Heart left ventricle (tissue), 16 donors: ENCODE data around the gene GRIPAP1. TPM values are rescaled to one million over a fixed set of nuclear protein-coding genes. Genes with fewer than 3 reads are reported as not detected.
A peak's percentile ranks its signal among the peaks of the same experiment; 100 is the strongest.

Experiments used
- ATAC-seq, 4 donors: fragments of 200-7000 bp; cut with Tn5 transposase; one replicate each; pipeline ENCODE4 v1.9.1; 2020 to 2022; ENCODE audit warnings: moderate library complexity in 4 of 4, mild to moderate bottlenecking in 3 of 4, moderate number of reproducible peaks in 1 of 4
- DNase-seq, 5 donors: peaks; one replicate each; pipeline ENCODE4 v3.0.0-alpha.2; 2020
- H3K27ac ChIP-seq, 12 donors: fragments of 200-600 bp; sonication (generic) in 4 of 12; one replicate each; pipeline versions ENCODE4 v1.5.0 to v1.8.0; 2016 to 2022; ENCODE audit warnings: mild to moderate bottlenecking in 2 of 12
- H3K27me3 ChIP-seq, 9 donors: fragments of 200-600 bp; sonication (generic) in 2 of 9; one replicate each; pipeline versions ENCODE4 v1.5.1 to v1.8.0; 2016 to 2022; ENCODE audit warnings: mild to moderate bottlenecking in 3 of 9
- H3K36me3 ChIP-seq, 9 donors: fragments of 200-600 bp; sonication (generic) in 2 of 9; one replicate each; pipeline versions ENCODE4 v1.5.0 to v1.8.0; 2018 to 2022; ENCODE audit warnings: mild to moderate bottlenecking in 2 of 9
- H3K4me1 ChIP-seq, 12 donors: fragments of 200-600 bp; sonication (generic) in 4 of 12; one replicate each; pipeline versions ENCODE4 v1.5.0 to v1.8.0; 2016 to 2022; ENCODE audit warnings: mild to moderate bottlenecking in 3 of 12
- H3K4me3 ChIP-seq, 12 donors: fragments of 200-600 bp; sonication (generic) in 4 of 12; one replicate each; pipeline versions ENCODE4 v1.5.0 to v1.8.0; 2017 to 2022; ENCODE audit warnings: mild to moderate bottlenecking in 9 of 12, moderate library complexity in 4 of 12
- H3K9me3 ChIP-seq, 12 donors: fragments of 200-600 bp; sonication (generic) in 4 of 12; one replicate each; pipeline versions ENCODE4 v1.5.0 to v1.8.0; 2016 to 2022; ENCODE audit warnings: mild to moderate bottlenecking in 1 of 12
- POLR2A ChIP-seq, 2 donors: fragments of 450-650 bp; IDR thresholded peaks; one replicate each; pipeline ENCODE4 v1.6.1; 2017; ENCODE audit warnings: antibody characterized with exemption in 2 of 2, mild to moderate bottlenecking in 2 of 2, moderate library complexity in 2 of 2
- WGBS, 4 donors: extraction: QIAGEN DNeasy Blood & Tissue Kit in 2 of 4; methylation state at CpG; one replicate each; pipeline versions ENCODE4 v1.1.5 to v1.1.7; 2013 to 2018; 5-methylcytosine and 5-hydroxymethylcytosine counted together
- intact Hi-C, 10 donors: fragments of 100-400 bp; cut with DNase I; formaldehyde crosslinking; loops; one replicate each; pipeline versions ENCODE4 v1.11.1 to v1.14.2; 2022
- polyA plus RNA-seq, 2 donors: library from polyadenylated mRNA; stranded (reverse); fragments of 200-250 nt; gene quantifications; one replicate each; pipeline ENCODE4 v1.2.3, GENCODE V29; 2013
- total RNA-seq, 9 donors: library from RNA; depleted of rRNA in 2 of 9; stranded (reverse); fragments of >200 nt in 2 of 9; fragmentation: NEBNext Ultra II Directional in 3 of 9; extraction: Animal tissue kit (Norgen Biotek cat#: 25700) in 3 of 9; gene quantifications; one replicate each; pipeline versions ENCODE4 v1.1.0 to v1.2.4, GENCODE V29; 2016 to 2023
- TF ChIP-seq, protein P1 (sequence below), 12 donors: fragments of 200-600 bp; sonication (generic) in 4 of 12; IDR thresholded peaks; one replicate each; pipeline versions ENCODE4 v1.5.0 to v1.8.0; 2018 to 2022; ENCODE audit warnings: antibody characterized with exemption in 12 of 12, mild to moderate bottlenecking in 5 of 12
- donor health status: ischemic (EF 13 %, LVEDD 7.1; RV severe dilation, severe dysfunction).
- donor health status: healthy with polysubstance abuse.
- donor health status: DM: no; HTN: yes; CAD: no.
- donor health status: DM: no; HTN: no; CAD: no.
- donor health status: ischemic (EF 25% LVEDD 6.9; RV normal size, moderate dysfunction).
- donor health status: ischemic (EF 25% LVEDD 5.7; RV mildly dilated, moderate dysfunction).
- donor health status: healthy.
- donor health status: DM: yes; HTN: yes; CAD: no.
- donor health status: ischemic (EF 35%, LVEDD 5.7; RV mildly dilated, moderate dysfunction).
- donor health status: nonischemic (EF 11% LVEDD 7.7; RV severe dilation, severe dysfunction).
- donor health status: DM: yes; HTN: yes; CAD: no.
- donor health status: PGD.
- donor health status: ischemic (EF 29% LVEDD 5.4; RV normal size, mild dysfunction).
- donor health status: nonischemic (EF 23%, LVEDD 6.1; RV moderate dilation, normal function).

GRIPAP1 gene
- total and polyA plus RNA-seq, 11 donors: 11.4 to 41.6 (median 19.4) TPM

DNA sequence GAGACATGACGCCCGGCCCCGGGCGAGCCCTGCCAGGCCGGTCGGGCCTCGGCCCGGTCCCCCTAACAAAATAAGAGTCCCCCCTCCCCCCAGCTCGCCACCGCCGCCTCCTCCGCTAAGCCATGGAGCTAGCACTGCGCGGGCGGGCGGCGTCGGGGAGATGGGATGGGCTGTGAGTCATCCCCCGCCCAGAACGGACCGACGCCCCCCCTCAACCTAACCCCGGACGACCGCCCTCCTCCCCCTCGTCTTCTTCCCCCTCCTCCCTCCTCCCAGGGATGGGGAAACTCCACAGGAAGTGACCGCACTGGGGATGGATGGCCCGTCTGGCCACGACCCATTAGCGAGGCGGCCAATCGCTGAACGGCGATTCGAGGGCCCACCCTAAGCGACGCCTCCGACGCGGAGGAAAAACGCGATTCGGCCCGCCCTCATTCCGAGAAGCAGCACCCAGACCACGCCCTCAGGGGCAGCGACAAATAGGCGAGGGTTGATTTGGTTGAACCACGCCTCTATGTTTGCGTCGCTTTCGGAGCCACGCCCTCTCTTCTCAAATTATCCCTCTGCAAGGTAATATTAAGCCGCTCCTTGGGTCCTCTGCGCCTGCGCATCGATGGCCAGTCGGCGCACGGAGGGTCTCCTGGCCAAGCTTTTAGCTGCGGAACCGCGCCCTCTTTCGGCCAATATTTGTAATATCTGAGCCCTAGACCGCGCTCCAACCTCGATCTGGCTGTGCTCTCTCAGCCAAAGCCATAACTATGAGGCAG, 41.3 kb upstream of the GRIPAP1 start, which contains the start of gene TFE3:
TFE3 (minus strand) TSS at position 138 of the 767 bp plus-strand sequence; CDS start at position 7, 131 bp downstream.
- H3K4me1 ChIP-seq: peaks cover 0 to 31% (median 13%) of the 10 kb centered on the region in 12 donors
- peak within 1 kb of the TSS; percentile 62 to 99 (median 85) for H3K4me3 ChIP-seq
- peaks cover 0 to 12% (median 9%) of the 10 kb centered on the region in 9 donors for H3K36me3 ChIP-seq
- TF ChIP-seq, protein P1, sequence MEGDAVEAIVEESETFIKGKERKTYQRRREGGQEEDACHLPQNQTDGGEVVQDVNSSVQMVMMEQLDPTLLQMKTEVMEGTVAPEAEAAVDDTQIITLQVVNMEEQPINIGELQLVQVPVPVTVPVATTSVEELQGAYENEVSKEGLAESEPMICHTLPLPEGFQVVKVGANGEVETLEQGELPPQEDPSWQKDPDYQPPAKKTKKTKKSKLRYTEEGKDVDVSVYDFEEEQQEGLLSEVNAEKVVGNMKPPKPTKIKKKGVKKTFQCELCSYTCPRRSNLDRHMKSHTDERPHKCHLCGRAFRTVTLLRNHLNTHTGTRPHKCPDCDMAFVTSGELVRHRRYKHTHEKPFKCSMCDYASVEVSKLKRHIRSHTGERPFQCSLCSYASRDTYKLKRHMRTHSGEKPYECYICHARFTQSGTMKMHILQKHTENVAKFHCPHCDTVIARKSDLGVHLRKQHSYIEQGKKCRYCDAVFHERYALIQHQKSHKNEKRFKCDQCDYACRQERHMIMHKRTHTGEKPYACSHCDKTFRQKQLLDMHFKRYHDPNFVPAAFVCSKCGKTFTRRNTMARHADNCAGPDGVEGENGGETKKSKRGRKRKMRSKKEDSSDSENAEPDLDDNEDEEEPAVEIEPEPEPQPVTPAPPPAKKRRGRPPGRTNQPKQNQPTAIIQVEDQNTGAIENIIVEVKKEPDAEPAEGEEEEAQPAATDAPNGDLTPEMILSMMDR (IDR thresholded peaks at IDR 0.05): peak; percentile 47 to 72 (median 62)
- TF ChIP-seq POLR2A (IDR thresholded peaks at IDR 0.05): peak; percentile 19 to 69
- ATAC-seq (peak; percentile 90 to 96 (median 96)), DNase-seq (peak; percentile 96 to 99 (median 97))
- WGBS, 4 donors: 0 to 53% (median 21%) methylated on average over 37 to 67 of the region's 67 CpGs
- intact Hi-C loops: loop anchor here in 6 of 10 donors (1.0 to 10.0 kb wide), 7 partner anchors 41 to 126 kb away; partner anchors contain the start of genes GRIPAP1 (in 4 of the 6), OTUD5 (in 4 of the 6) and PIM2 (in 1 of the 6)
- no peaks in the 10 kb centered on the region for H3K27me3 ChIP-seq
- peaks cover 0 to 8% (median 0%) of the 10 kb centered on the region in 12 donors for H3K9me3 ChIP-seq
- peak within 1 kb of the TSS; percentile 89 to 99 (median 96) for H3K27ac ChIP-seq

GRCh38 chrX:49042581-49043219, 40.6 kb upstream of the GRIPAP1 start:
- peak overlapping the region; percentile 89 to 99 (median 96) for H3K27ac ChIP-seq
- H3K4me3 ChIP-seq: peak overlapping the region; percentile 62 to 99 (median 85)
- H3K36me3 ChIP-seq: peaks cover 0 to 19% (median 16%) of the 10 kb centered on the region in 9 donors
- peaks cover 0 to 8% (median 0%) of the 10 kb centered on the region in 12 donors for H3K9me3 ChIP-seq
- intact Hi-C loops: loop anchor here in 6 of 10 donors (1.0 to 10.0 kb wide), 8 partner anchors 40 to 125 kb away; partner anchors contain the start of genes GRIPAP1 (in 4 of the 6), OTUD5 (in 4 of the 6) and PIM2 (in 1 of the 6)
- ATAC-seq (peak in 1 of 4 donors; percentile 1), DNase-seq (peak in 3 of 5 donors; percentile 18 to 32 (median 23))
- peaks cover 0 to 31% (median 13%) of the 10 kb centered on the region in 12 donors for H3K4me1 ChIP-seq
- WGBS, 4 donors: 1 to 54% (median 15%) methylated on average over 14 to 29 of the region's 29 CpGs
- H3K27me3 ChIP-seq: no peaks in the 10 kb centered on the region
- no peak for TF ChIP-seq POLR2A (IDR thresholded peaks at IDR 0.05)
- TF ChIP-seq, protein P1 (IDR thresholded peaks at IDR 0.05): no peak

DNA sequence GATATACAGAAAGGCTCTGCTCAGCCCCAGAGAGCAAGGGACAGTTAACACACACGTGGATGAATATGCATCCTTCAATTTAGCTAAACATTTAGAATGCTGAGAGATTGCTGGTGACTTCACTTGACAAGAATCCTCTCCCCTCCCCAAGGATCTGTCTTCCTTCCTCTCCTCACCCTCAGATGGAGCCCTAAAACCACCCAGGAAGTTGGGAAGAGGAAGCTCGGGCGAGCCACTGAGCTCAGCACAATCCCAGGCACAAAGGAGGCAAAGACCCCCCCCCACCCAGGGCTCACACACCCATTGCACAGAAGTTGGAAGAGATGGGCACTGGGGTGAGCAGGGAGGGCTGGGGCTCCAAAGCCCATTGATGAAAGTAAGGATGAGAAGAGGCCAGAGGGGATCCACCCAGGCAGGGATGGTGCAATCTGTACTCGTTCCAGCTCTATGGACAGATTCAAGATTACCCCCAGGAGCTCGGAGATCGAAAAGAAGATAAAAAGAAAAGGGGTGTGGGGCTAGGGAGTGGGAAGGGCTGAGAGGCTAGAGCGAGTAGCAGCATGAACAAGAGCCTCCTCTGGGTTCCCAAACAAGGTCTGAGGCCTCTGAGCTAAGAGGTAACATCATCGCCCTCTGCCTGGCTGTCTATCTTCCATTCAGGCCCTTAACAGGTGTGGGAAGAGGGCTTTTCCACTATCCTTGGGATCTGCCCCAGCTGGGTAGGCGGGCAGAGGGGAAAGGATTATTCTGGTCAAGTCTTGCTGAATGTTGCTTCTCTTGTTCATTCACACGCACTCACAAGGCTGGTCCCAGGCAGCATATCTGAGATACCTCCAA, 39.9 kb upstream of the GRIPAP1 start:
- Histone ChIP-seq H3K4me1 (peaks cover 0 to 31% (median 13%) of the 10 kb centered on the region in 12 donors), H3K27me3 (no peaks in the 10 kb centered on the region), H3K27ac (peak overlapping the region; percentile 89 to 99 (median 96)), H3K4me3 (peak overlapping the region; percentile 62 to 99 (median 85)), H3K9me3 (peaks cover 0 to 8% (median 0%) of the 10 kb centered on the region in 12 donors), H3K36me3 (peaks cover 0 to 26% (median 24%) of the 10 kb centered on the region in 9 donors)
- peak in 2 of 5 donors; percentile 19 to 29 for DNase-seq
- TF ChIP-seq, protein P1 (IDR thresholded peaks at IDR 0.05): no peak
- TF ChIP-seq POLR2A (IDR thresholded peaks at IDR 0.05): no peak
- intact Hi-C loops: loop anchor here in 6 of 10 donors (1.0 to 10.0 kb wide), 7 partner anchors 40 to 125 kb away; partner anchors contain the start of genes OTUD5 (in 4 of the 6), GRIPAP1 (in 3 of the 6) and PIM2 (in 1 of the 6)
- no peak for ATAC-seq
- WGBS, 4 donors: 9 to 29% (median 20%) methylated on average over 10 of the region's 10 CpGs
